Fibroblast of pulmonary artery (primary cell): ENCODE measurements around the gene STXBP5.

ENCODE experiments used
- DNase-seq: peaks from one replicate; pipeline ENCODE4 v3.0.0-alpha.2; 2010; ENCODE audit warnings: low read depth
- H3K4me3 ChIP-seq: replicated peaks from 2 replicates; pipeline ENCODE4 v1.5.1; 2011; ENCODE audit warnings: low read depth, mild to moderate bottlenecking, control low read depth, low read length, moderate library complexity
- TF ChIP-seq, protein P1 (sequence below): IDR thresholded peaks from 2 replicates; pipeline ENCODE4 v1.5.1; 2011; ENCODE audit warnings: mild to moderate bottlenecking, control low read depth, low read length, inconsistent platforms; ENCODE audit errors: missing control alignments

STXBP5 gene

DNA sequence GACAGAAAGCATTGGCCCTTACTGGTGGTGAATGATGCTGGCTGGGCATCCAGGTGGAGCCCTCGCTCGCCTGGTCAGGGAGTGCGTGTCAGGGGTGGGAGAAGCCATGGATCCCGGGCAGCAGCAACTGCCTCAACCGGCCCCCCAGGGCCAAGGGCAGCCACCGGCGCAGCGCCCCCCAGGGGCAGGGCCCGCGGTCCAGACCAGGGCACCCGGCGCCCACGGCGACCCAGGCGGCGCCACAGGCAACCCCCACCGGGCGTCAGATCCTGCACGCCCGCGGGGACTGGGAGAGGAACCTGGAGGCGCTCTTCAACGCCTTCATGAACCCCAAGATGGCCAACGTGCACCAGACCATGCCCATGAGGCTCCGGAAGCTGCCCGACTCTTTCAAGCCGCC lies 202.6 kb downstream of the STXBP5 start:
- no peak overlapping the region for H3K4me3 ChIP-seq
- TF ChIP-seq, protein P1, sequence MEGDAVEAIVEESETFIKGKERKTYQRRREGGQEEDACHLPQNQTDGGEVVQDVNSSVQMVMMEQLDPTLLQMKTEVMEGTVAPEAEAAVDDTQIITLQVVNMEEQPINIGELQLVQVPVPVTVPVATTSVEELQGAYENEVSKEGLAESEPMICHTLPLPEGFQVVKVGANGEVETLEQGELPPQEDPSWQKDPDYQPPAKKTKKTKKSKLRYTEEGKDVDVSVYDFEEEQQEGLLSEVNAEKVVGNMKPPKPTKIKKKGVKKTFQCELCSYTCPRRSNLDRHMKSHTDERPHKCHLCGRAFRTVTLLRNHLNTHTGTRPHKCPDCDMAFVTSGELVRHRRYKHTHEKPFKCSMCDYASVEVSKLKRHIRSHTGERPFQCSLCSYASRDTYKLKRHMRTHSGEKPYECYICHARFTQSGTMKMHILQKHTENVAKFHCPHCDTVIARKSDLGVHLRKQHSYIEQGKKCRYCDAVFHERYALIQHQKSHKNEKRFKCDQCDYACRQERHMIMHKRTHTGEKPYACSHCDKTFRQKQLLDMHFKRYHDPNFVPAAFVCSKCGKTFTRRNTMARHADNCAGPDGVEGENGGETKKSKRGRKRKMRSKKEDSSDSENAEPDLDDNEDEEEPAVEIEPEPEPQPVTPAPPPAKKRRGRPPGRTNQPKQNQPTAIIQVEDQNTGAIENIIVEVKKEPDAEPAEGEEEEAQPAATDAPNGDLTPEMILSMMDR, result no peak
- DNase-seq, result no peak

DNA sequence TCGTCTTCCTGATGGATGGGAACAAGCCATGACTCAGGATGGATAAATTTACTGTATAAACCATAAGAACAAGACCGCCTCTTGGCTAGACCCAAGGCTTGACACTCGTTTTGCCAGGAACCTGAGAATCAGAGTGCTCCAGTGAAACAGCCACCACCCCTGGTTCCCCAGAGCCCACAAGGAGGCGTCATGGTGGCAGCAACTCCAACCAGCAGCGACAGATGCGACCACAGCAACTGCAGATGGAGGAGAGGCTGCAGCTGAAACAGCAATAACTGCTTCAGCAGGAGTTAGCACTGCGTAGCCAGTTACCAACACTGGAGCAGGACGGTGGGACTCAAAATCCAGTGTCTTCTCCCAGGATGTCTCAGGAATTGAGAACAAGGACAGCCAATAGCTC lies 203.4 kb downstream of the STXBP5 start:
- no peak overlapping the region for H3K4me3 ChIP-seq
- no peak for DNase-seq
- TF ChIP-seq, protein P1, result no peak

DNA sequence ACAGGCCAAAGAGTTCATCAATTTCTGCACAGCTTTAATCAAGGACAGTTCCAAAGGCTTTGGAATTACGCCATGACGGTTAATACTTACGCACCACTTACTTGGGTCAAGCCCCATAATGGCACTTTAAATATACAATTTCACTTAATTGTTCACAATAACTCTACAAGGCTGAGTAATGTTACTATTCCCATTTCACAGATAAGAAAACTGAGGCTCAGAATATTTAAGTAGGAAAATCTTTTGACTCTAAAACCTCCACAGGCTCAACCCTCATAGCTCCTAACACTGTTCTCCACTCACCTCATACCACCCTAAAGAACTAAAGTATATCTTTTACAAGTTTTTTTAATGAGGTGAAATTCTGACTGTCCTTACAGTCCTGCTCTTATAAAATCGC lies 212.4 kb downstream of the STXBP5 start:
- TF ChIP-seq, protein P1, result no peak
- H3K4me3 ChIP-seq, result no peak overlapping the region
- no peak for DNase-seq

DNA sequence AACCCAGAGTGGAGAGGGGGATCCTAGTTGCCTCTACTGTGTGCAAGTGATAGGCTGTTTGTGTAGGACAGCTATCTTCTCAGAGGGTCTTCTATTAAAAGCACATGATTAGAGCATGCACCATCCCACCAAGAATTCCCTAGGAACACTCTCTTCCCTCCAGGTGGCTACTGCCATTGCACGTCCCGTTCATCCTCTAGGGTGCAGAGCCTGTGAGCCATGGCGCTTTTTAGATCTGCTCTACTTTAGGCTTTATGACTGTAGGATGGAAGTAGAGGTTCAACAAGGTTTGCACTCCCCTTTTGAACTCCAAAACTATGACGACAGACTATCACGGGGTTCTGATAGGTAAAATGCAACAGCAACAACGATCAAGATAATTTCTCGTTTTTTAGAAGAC lies 213.7 kb downstream of the STXBP5 start:
- TF ChIP-seq, protein P1, result no peak
- DNase-seq, result no peak
- H3K4me3 ChIP-seq, result no peak overlapping the region

DNA sequence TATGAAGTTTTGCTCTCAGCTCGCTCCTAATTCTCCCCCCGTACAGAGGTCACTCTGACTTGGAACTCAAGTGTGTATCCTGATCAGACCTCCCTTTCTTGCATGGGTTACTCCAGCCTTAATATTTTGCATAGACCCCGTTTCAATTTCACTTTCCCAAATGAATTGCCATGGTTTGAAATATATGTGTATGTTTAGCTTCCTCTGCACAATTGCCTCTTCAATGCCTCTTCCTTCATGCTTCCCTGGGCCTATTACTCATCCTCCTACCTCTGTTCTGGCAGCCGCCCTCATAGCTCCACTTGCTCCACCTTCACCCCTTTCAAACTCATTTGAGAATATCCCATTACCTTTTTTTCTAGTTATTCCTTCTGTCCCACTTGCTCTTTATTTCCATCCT lies 214.3 kb downstream of the STXBP5 start:
- TF ChIP-seq, protein P1, result no peak
- H3K4me3 ChIP-seq, result no peak overlapping the region
- DNase-seq, result no peak

DNA sequence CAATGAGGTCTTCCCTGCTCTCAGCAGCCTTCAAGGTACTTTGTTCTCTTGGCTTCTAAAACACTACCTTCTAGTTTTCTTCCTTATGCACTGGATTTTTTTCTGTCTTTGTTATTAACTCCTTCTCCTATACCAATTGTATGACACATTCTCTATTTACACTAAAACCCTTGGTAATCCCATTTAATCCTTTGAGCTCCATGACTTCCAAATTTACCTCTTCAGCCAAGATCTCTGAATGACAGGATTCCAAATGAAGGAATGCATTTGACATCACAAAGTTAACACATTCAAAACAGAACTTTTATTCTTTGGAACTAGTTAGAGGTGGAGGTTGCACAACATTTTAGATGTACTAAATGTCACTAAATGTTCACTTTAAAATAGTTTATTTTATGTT lies 217.7 kb downstream of the STXBP5 start:
- no peak for DNase-seq
- no peak overlapping the region for H3K4me3 ChIP-seq
- TF ChIP-seq, protein P1, result no peak

DNA sequence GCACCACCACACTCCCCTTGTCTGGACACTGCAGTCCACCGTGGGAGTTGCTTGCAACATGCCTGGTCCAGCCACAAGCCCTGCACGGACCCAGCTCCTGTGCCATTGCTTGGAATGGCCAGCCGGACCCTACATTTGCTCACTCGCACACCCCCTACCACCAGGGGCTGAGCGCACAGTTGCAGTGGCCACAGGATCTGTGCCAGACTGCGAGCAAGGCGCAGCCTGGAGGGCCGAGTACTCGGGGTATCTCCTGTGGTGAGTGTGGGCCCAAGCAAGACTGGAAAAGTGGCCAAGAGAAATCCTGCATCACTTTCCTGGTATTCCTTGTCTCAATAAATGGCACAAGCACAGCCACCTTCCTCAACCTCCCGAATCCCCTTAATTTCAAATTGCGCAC lies 218.9 kb downstream of the STXBP5 start:
- H3K4me3 ChIP-seq, result no peak overlapping the region
- TF ChIP-seq, protein P1, result no peak

More for the DNA sequence above, 218.9 kb downstream of the STXBP5 start:
- DNase-seq, result no peak
